ENCODE results near the gene ACP2.

DNA sequence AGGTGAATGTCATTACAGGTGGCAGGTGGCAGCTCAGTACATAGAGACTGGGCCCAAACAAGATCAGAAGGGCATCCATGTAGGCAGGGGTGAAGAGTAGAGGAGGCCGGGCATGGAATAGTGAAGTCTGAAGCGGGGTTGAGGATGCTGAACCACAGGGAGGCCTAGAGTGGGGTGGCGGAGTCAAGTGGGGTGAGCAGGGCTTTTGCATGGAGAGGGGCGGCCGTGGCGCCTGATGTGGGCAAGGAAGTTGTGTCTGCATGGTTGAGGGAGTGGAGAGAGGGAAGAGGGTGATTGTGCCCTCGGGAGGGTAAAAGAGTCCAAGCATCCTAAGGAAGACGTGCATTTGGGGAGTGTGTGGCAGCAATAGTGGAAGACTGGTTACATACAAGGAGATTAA lies 19.5 kb downstream of the ACP2 start:
- TF ChIP-seq, protein P1, sequence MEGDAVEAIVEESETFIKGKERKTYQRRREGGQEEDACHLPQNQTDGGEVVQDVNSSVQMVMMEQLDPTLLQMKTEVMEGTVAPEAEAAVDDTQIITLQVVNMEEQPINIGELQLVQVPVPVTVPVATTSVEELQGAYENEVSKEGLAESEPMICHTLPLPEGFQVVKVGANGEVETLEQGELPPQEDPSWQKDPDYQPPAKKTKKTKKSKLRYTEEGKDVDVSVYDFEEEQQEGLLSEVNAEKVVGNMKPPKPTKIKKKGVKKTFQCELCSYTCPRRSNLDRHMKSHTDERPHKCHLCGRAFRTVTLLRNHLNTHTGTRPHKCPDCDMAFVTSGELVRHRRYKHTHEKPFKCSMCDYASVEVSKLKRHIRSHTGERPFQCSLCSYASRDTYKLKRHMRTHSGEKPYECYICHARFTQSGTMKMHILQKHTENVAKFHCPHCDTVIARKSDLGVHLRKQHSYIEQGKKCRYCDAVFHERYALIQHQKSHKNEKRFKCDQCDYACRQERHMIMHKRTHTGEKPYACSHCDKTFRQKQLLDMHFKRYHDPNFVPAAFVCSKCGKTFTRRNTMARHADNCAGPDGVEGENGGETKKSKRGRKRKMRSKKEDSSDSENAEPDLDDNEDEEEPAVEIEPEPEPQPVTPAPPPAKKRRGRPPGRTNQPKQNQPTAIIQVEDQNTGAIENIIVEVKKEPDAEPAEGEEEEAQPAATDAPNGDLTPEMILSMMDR (conservative IDR thresholded peaks at IDR 0.05; ENCODE audit: low read length) = no peak
- no peak for TF ChIP-seq EZH2phosphoT487 (IDR thresholded peaks at IDR 0.05; ENCODE audit: borderline replicate concordance)

Data from Loucy (cell line).